H4 (cell line): ENCODE data around the gene TMCC2. TPM values are rescaled to one million over a fixed set of nuclear protein-coding genes. Genes with fewer than 3 reads are reported as not detected.

Source experiments
- DNase-seq: peaks from one replicate; pipeline ENCODE4 v3.0.0-alpha.2; 2015; ENCODE audit warnings: low spot score
- total RNA-seq: library from RNA; depleted of rRNA; stranded (reverse); fragments of >200 nt; shearing (Covaris generic); gene quantifications from 2 replicates; pipeline ENCODE4 v1.2.3, GENCODE V29; 2014

The TMCC2 gene
- total RNA-seq, 1 experiment from 2014 or later, result 0.74 TPM

DNA sequence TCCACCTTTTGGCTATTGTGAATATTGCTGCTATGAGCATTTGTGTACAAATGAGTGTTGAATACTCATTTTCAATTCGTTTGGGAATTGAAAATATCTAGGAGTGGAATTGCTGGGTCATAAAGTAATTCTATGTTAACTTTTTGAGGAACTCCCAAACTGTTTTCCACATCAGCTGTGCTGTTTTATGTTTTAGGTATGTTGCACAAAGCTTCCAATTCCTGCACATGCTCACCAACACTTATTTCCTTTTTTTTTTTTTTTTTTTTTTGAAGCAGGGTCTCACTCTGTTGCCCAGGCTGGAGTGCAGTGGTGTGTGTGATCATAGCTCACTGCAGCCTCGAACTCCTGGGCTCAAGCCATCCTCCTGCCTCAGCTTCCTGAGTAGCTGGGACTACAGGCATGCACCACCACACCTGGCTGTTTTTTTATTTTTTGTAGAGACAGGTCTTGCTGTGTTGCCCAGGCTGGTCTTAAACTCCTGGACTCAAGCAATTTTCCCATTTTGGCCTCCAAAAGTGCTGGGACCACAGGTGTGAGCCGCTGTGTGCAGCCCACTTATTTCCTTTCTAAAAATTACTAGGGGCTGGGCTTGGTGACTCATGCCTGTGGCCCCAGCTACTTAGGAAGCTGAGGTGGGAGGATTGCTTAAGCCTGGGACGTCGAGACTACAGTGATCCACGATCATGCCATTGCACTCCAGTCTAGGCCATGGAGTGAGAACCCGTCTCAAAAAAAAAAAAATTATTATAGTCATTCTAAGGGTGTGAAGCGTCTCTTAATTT lies 33.4 kb downstream of the TMCC2 start:
- peak; percentile 40 for DNase-seq

DNA sequence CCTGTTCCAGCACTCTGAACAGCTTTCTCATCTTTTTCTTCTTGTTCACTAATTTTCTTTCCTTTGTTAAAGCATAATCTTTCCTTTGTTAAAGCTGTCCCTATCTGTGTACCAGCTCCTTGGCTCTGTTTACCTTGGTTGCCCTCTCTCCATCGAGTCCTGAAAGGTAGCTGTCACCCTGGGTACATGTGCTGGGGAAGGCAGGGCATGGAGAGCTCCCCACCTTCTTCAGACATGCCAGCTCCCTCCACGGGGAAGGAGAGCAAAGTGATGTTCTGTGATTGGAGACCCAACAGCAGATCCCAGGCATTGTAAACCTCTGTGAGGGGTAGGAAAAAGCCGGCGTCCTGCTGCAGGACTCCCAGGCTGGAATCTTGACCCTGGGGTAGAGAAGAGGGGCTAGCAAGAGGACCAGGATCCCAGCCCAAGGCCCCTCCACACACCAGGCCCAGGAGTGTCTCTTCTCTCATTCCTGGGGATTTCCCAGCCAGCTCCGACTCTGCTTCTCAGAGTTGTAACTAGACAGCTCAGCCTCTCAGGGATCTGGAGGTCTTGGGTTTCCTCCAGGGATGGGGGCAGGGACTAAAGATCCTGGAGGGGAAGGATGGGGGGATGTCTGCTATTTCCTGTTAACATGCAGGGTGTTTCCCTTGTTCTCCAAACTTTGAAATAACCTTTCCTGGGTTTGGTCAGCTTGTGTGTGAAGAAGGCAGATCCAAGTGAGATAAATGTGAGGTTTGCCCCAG lies 34.4 kb downstream of the TMCC2 start:
- DNase-seq, result no peak

DNA sequence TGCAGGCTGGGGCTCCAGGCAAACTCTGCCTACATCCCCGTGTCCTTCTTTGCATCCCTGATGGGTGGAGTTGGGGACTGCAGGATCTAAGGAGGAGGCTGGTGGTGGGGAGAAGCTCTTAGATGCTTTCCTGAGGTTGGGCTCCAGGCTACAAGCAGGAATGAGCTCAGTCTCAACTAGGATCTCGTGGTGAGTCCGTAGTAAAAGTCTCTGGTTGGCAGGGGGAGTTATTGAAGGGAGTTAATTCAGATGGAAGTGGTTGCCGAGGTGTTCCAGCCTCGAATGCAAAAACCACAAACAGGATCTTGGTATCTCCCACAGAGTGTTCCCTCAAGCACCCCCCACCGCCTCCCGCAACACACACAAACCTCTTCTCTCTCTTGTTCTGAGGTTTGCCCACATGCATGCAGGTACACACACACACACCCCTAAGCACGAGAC lies 35.0 kb downstream of the TMCC2 start:
- no peak for DNase-seq

DNA sequence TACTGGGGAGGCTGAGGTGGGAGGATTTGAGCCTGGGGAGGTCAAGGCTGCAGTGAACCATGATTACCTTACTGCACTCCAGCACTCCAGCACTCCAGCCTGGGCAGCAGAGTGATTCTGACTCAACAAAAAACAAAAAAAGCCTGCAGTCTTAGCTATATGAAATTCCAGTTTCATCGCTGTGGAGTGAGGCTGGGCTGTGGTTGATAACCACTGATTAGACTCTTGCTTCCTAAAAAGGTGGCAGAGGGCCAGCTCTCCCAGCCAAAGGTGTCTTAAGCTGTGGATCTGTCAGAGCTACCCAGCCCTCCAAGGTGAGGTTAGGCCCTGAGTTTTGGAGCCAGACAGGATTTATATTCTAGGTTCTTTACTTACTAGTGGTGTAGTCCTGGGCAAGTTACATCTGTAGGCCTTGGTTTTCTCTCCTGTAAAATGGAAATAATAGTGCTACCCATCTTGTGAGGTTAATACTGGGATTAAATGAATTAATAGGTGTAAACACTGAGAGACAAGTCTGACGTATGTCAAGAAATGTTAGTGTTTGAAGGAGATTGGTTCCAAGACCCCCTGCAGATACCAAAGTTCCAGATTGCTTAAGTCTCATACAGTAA lies 35.9 kb downstream of the TMCC2 start:
- no peak for DNase-seq

DNA sequence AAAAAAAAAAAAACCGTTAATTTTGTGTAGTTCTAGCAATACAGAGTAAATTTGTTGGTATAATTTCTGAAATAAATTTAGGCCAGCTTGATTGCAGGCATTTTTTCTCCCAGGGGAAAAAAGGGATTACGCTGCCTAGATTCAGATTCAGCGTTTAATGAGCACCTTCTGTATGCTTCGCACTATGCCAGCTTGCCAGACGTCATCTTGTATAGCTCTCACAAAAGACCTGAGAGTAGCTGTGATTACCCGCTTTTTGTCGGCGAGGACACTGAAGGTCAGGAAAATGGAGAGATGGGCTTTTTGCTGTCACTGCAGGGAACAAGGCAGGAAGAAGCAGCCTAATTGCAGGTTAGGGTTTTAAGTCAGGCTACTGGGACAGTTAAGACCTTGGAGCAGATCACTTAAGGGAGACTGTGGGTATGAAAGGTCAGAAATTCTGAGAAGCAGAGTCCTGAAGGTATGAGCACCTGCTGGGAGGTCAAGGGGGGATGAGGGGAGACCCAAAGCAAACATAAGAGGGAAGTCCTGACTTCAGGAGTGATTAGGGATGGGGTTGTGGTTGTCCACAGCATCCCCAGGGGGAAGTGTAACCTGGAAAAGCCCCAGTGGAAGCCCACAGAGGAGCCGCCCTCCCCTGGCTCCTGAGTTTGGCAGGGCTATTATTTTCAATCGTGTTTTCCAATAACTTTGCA lies 39.0 kb downstream of the TMCC2 start:
- DNase-seq, result no peak

DNA sequence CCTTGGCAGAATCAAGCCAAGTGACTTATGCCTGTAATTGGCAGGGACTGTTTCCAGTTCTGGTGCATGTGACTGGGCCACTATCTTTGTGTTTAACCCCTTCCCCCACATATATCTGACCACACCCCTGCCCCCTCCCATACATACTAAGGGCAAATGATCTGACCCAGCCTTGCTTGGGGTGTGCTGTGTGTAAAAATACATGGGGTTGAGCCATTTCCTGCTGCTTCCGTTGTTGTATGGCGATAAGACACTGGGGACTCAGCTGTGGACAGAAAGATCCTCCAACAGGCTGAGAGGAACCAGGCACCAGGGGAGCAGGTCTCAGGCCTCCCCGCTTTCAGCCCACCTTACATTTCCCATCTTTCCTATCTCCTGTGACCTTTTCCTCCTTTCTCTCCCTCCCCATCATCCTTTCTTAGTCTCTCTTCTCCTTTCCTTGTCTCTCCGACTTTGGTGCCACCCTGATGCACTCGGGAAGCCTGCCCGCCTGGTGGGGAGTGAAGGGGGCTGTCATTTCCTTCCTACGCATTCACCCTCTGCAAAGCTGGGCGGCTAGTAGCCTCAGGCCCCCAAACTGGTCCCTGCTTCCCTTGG lies 39.7 kb downstream of the TMCC2 start:
- no peak for DNase-seq

DNA sequence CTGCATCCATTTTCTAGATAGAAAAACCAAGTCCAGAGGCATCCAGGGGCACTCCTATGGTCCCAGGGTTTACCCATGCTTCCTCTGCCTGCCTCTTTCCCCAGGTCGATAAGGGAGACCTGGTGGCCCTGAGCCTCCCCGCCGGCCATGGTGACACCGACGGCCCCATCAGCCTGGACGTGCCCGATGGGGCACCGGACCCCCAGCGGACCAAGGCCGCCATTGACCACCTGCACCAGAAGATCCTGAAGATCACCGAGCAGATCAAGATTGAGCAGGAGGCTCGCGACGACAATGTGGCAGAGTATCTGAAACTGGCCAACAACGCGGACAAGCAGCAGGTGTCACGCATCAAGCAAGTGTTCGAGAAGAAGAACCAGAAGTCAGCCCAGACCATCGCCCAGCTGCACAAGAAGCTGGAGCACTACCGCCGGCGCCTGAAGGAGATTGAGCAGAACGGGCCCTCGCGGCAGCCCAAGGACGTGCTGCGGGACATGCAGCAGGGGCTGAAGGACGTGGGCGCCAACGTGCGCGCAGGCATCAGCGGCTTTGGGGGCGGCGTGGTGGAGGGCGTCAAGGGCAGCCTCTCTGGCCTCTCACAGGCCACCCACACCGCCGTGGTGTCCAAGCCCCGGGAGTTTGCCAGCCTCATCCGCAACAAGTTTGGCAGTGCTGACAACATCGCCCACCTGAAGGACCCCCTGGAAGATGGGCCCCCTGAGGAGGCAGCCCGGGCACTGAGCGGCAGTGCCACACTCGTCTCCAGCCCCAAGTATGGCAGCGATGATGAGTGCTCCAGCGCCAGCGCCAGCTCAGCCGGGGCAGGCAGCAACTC lies 41.3 kb downstream of the TMCC2 start:
- DNase-seq, result no peak

DNA sequence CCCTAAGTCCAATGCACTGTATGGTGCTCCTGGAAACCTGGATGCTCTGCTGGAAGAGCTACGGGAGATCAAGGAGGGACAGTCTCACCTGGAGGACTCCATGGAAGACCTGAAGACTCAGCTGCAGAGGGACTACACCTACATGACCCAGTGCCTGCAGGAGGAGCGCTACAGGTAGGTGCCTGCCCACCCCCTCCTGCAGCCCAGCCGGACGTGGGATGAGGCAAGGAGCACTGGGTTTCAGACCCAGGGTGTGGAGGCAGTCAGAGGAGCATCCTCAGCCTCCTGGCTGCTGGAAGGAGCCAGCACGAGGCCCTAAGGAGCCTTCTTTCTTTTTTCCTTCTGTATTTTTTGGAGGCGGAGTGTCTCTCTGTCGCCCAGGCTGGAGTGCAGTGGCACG lies 42.0 kb downstream of the TMCC2 start:
- DNase-seq, result no peak

DNA sequence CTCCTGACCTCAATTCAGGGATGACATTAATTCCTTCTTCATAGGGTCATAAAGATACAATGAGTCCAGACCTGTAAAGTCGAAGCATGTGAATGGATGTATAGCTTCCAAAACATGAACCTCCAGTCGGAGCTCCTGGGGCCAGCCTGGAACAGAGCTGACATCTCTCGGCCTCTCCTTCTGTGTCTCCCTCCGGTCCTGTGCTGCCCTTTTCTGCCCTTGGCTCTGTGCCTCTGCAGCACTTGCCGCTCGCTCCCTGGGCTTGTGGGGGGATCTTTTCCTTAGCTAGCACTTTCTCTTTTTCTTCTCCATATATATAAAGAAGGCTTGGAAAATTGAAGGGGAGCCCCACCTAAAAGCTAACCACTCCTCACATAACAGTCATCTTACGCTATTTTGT lies 42.5 kb downstream of the TMCC2 start:
- DNase-seq, result no peak

DNA sequence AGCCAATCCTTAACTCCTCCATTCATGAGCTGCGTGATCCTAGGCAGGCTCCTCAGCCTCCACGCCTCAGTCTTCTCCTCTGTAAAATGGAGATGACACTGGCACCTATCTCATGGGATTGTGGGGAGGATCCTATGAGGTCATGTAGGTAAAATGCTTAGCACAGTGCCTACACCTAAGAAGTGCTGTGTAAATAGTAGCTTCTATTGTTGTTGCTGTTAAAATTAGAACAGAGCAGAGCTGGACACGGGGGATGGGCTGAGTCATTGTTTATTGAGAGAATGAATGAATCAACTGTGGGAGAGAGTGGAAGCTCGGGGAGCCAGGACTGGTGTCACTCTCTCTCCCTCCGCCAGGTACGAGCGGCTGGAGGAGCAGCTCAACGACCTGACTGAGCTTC lies 43.0 kb downstream of the TMCC2 start:
- peak; percentile 67 for DNase-seq

DNA sequence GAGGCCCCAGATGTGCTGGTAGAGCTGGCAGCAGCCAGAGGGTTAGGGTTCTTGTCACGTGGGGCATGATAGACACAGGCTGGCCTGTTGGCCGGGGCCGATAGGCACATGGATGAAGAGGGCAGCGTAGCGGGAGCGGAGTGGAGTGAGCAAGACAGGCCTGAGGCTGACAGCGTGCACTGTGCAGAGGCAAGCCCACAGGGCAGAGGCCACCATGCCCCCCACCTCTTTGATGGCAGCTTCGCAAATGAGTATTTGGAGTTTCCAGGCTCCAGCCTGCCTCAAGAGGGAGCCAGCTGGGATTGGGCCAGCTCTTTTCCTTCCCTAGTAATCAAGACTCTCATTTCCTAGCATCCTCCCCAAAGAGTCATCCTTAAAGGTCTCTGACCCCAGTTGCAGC lies 43.5 kb downstream of the TMCC2 start:
- DNase-seq, result no peak

DNA sequence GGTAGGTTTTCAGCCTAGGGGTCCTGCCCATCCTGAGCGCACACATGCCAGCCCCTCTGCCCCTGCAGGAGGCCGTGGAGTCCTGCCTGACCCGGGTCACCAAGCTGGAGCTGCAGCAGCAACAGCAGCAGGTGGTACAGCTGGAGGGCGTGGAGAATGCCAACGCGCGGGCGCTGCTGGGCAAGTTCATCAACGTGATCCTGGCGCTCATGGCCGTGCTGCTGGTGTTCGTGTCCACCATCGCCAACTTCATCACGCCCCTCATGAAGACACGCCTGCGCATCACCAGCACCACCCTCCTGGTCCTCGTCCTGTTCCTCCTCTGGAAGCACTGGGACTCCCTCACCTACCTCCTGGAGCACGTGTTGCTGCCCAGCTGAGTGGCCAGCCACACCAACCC lies 44.0 kb downstream of the TMCC2 start:
- DNase-seq, result no peak

DNA sequence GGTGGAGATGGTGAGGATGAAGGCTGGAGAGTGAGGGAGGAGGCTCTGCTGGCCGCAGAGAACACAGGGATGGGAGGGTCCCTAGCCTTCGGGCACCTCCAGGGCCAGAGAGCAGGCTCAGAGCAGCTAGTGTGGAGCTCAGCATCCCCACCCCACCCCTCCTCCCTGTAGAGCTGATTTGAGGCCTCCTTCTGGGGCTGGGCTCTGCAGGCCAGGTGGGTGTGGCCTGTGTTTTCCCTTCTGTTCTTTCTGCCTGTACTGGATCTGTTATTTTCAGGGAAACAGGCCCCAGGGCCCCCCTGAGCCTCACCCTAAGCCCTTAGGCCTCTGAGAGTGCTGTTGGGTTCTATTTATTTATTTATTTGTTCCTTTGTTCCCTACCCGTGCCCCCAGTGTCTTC lies 44.8 kb downstream of the TMCC2 start:
- no peak for DNase-seq

DNA sequence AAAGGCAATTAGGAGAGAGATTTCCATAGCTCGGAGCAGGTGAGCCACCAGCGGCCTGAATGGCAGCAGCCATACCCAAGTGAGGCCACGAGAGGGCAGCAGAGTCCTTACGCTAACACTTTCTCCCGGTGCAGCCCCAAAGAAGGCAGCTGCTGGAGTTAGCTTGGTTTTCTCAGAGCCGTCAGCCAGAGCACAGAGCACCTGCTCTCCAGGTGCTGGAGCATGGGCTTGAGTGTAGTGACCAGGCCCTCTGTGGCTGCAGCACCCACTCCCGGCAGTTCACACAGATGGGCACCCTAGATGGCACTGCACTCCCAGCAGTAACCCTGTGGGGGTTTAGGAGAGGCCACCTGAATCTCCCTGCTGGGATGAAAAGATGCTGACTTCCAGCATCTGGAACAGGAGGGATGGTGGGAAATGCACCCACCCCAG lies 45.8 kb downstream of the TMCC2 start:
- DNase-seq, result peak; percentile 72

DNA sequence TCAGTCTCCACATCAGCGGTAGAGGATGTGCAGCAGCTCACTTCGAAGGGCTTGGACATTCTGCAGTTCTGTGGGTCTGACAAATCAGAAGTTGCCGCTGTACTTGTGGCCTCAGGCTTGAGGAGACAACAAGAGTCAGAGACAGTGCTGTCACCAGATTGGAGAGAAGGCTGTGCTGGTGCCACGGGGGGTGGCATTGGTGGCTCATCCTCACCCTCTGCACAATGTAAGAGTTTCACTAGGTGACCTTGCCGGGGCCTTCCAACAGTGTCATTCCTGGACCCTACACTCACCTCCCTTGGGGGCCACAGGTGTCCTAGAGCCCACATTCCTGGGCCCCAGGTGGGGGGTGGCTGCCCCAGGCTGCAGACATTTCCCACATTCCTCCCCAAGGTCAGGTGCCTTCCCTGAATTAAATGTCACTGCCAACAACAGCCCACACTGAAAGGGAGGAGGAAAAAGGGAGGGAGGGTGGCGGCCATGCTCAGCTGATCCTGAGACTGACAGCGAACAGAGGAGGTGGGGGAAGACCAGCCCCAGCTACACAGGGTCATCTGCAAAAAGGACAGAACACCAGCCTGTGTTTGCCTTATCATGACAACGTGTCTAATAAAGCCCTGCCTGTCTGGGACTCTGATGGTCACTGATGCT lies 46.4 kb downstream of the TMCC2 start:
- DNase-seq, result no peak

DNA sequence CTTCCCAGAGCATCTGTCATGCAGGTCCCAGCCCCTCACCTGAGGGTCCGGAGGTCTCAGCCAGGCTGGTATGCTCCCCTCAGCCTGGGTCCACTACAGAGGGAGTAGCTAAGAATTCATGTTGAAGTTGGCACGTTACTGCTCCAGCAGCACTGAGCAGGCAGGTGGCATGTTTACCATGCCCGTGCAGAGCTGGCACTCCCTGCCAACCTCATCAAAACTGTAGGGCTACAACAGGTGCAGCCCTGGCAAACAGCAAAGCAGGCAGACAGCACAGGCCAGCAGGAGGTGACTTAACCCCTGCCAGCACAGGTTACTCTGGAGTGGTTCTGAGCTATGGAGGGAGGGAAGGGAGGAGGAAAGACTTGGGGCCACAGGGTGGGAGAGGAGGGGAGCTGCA lies 47.4 kb downstream of the TMCC2 start:
- DNase-seq, result no peak

DNA sequence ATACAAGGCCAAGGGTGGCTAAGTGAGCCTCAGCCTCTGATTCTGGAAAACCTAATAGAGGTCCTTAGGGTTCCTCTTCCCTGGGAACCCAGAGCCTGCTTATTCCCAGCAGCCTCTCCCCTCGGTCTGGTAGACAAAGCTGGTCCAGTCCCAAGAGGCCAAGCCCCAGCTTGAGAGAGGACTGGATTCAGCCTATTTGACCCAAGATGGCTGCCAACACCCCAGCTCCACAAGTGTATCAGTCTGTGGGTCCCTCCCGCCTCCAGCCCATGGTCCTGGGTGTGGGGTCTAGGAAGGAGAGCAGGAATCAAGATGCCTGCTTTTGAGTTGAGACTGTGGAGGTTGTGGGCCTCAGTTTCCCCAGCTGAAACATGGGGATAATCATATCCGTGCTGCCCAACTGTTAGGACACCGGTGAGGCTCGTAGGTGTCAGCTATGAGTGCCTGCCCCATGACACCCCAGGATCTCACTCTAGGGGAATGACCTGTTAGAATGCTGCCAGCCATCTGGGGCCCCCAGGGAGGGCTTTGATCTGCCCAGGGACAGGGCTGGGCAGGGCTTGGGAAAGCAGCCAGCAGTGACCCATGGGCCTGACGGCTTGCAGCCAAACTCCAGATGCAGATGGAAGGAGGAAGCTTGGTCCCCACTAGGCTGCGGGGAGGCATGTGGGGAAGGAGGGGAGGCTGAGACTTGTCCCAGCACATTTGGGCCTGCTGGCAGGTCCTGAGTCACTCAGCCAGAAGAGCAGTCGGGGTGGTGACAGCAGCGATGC lies 48.4 kb downstream of the TMCC2 start:
- DNase-seq, result no peak

DNA sequence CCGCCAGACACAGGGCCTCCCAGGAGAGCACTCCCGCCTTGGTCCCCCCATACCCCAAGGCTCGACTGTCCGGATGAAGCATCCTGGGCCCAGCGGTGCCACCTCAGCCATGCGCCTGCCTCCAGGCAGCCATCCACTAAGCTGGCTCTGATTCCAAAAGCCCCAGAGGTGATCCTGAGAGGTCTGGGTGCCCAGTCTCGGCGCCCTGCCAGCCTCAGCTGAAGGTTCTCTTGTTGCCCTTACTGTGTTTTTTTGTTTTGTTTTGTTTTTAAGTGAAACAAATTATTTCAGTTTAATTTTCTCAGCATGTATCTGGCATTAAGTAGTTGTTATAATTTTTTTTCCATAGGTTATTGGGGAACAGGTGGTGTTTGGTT lies 48.9 kb downstream of the TMCC2 start:
- no peak for DNase-seq

DNA sequence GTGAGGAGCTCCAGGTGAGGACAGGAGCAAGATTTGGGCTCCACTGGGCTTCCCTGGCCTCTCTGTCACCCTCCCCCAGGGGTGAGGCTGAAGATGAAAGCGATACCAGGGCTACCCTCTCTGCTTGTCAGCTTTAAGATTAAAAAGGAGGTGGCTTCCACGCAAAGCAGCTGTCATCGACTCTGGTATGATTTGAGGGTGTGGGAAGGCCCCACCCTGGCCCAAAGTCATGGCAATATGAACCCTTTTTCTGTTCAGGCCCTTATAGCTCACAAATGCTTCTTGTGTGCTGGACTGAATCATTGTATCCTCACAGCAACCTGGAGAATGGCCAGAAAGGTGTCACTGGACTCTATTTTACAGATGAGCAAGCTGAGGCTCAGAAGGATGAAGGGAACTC lies 52.2 kb downstream of the TMCC2 start:
- DNase-seq, result no peak
